Measurements from ENCODE around the gene SCG3. TPM values are rescaled to one million over a fixed set of nuclear protein-coding genes. Genes with fewer than 3 reads are reported as not detected.

The SCG3 gene
- total and polyA plus RNA-seq, 2 of the 13 experiments (the other 11 are each of a cell fraction or from before 2014, with no cell fraction given): not detected

- no peak for TF ChIP-seq NCOA1 (CRISPR knock-in tag; IDR thresholded peaks at IDR 0.05)
These were observed 77.3 kb downstream of the SCG3 start (continued) for GRCh38 chr15:51758645-51759044.

DNA sequence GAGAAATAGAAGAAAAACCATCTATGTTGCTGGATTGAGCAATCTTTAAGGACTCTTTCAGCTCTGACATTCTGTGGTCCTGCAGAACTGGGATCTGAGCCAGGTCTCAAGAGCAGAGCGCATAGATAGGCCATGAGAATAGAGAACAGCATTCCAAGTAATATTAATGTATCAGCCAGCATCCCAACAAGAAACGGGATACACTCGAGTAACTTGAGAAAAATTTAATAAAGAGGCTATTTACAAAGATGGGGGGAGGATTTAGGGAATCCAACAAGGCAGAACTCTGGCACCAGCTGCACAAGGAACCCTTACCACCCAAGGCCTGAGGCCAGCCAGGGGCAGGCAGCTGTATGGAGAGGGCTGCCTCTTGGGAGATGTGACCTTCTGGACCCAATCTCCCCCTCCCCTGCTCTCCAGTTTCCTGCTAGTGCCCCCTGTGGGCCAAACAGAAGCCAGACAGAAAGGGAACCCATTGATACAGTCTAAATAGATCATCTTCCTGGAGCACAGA, 78.3 kb downstream of the SCG3 start:
- ChIA-PET POLR2A (no interaction called here), CTCF (ENCODE audit: low intra/inter-chr PET ratio, low total read pairs) (no interaction called here)
- Histone ChIP-seq H4K20me1 (ENCODE audit: insufficient read depth, low read length) (no peaks in the 10 kb centered on the region), H3K4me1 (ENCODE audit: insufficient read depth, low read length) (no peaks in the 10 kb centered on the region), H3K4me3 (replicated peaks in 1 of 3; ENCODE audit: insufficient read depth in 1 of 3, low read depth in 2 of 3, low read length in 3 of 3) (no peak overlapping the region), H3K4me2 (ENCODE audit: low read depth, low read length) (no peak overlapping the region), H3K27me3 (ENCODE audit: control insufficient read depth in 1 of 2, insufficient read depth in 2 of 2, low read length in 2 of 2) (peaks cover 0 to 19% of the 10 kb centered on the region in 2 experiments; a peak in 1 of 5 replicates), H3K27ac (ENCODE audit: extremely low read length, insufficient read depth, low read length) (no peak overlapping the region), H3K79me2 (ENCODE audit: insufficient read depth, low read length) (no peaks in the 10 kb centered on the region), H3K36me3 (replicated peaks in 1 of 2; ENCODE audit: control insufficient read depth in 1 of 2, insufficient read depth in 2 of 2, low read length in 2 of 2) (no peaks in the 10 kb centered on the region), H2AFZ (ENCODE audit: low read length) (no peak overlapping the region), H3K9ac (ENCODE audit: insufficient read depth, low read depth, low read length) (no peak overlapping the region), H3K9me3 (ENCODE audit: low read length) (no peaks in the 10 kb centered on the region)
- 1% methylated on average over 3 of the region's 3 CpGs for WGBS (ENCODE audit: low lambda C conversion rate)
- TF ChIP-seq HNF4A (CRISPR knock-in tag; IDR thresholded peaks at IDR 0.05): peak; percentile 64
- TF ChIP-seq PAX8 (CRISPR knock-in tag; IDR thresholded peaks at IDR 0.05; ENCODE audit: borderline replicate concordance): no peak
- no peak for TF ChIP-seq PHF20 (CRISPR knock-in tag; IDR thresholded peaks at IDR 0.05)
- TF ChIP-seq CEBPB (IDR thresholded peaks at IDR 0.05; ENCODE audit: borderline replicate concordance, low read depth, low read length): 0 out of 2 replicates have a peak, but pooled peaks have one; percentile 50
- TF ChIP-seq PLRG1 (conservative IDR thresholded peaks at IDR 0.05): no peak
- TF ChIP-seq NR2F2 (IDR thresholded peaks at IDR 0.05; ENCODE audit: borderline replicate concordance, low read depth): no peak
- 0 out of 2 replicates have a peak, but pooled peaks have one; percentile 11 for TF ChIP-seq STAG1 (CRISPR knock-in tag; IDR thresholded peaks at IDR 0.05)
- peak; percentile 41; the same call in 1 of the 2 replicates for TF ChIP-seq HNF4G (IDR thresholded peaks at IDR 0.05; ENCODE audit: borderline replicate concordance, low read depth, low read length)
- no peak for TF ChIP-seq HNF4G (CRISPR knock-in tag; IDR thresholded peaks at IDR 0.05; ENCODE audit: borderline replicate concordance, low read depth)
- TF ChIP-seq CREB1 (IDR thresholded peaks at IDR 0.05): no peak
- TF ChIP-seq CREB1 (CRISPR knock-in tag; IDR thresholded peaks at IDR 0.05): no peak
- peak; percentile 43 for TF ChIP-seq CTCF (CRISPR knock-in tag; IDR thresholded peaks at IDR 0.05)
- DNase-seq (ENCODE audit: low spot score) (peak; percentile 6), ATAC-seq (peak; percentile 63), FAIRE-seq (no peak)
- in situ Hi-C loops (cut with HindIII; ENCODE audit: extremely low pct_ligation_motif_present, low pct_unique_long_range_greater_than_20kb) (no loop called here), intact Hi-C loops (cut with micrococcal nuclease; ENCODE audit: unreplicated experiment) (no loop called here)
- BruUV-seq (replicated peaks): no TSS peak
